MCF 10A (cell line): Measurements from ENCODE around the gene CNOT6L. TPM values are rescaled to one million over a fixed set of nuclear protein-coding genes. Genes with fewer than 3 reads are reported as not detected.
A peak's percentile ranks its signal among the peaks of the same experiment; 100 is the strongest.

Experiments used
- BruUV-seq: library from RNA; stranded (reverse); fragments of 400-500 nt; replicated peaks from 2 replicates; lab custom pipeline; 2021; lab: Mats Ljungman, UMichigan
- CTCF ChIA-PET: fragments of 300-600 bp; sonication (Branson Sonifier 250); formaldehyde crosslinking; extraction: SDS; loops from one replicate; lab custom pipeline; 2021; ENCODE audit warnings: antibody characterized with exemption, inconsistent platforms; lab: Yijun Ruan, JAX
- POLR2A ChIA-PET: fragments of 300-600, 350-650 bp; sonication (Branson Sonifier 250); formaldehyde crosslinking; extraction: SDS; loops from one replicate; lab custom pipeline; 2020; ENCODE audit warnings: antibody characterized with exemption, inconsistent platforms; lab: Yijun Ruan, JAX
- DNase-seq: peaks from one replicate; pipeline ENCODE4 v3.0.0-alpha.2; 2018; ENCODE audit not compliant: unreplicated experiment
- H3K27ac Mint-ChIP-seq: one replicate; pipeline ENCODE4 v1.8.0; 2022; ENCODE audit warnings: mild to moderate bottlenecking, low read depth, mixed read lengths; ENCODE audit not compliant: unreplicated experiment
- H3K27me3 Mint-ChIP-seq: one replicate; pipeline ENCODE4 v1.8.0; 2022; ENCODE audit warnings: mixed read lengths; ENCODE audit not compliant: insufficient read depth, unreplicated experiment
- H3K36me3 Mint-ChIP-seq: one replicate; pipeline ENCODE4 v1.8.0; 2022; ENCODE audit warnings: mild to moderate bottlenecking, moderate library complexity, mixed read lengths; ENCODE audit not compliant: insufficient read depth, unreplicated experiment
- H3K4me1 Mint-ChIP-seq: one replicate; pipeline ENCODE4 v1.8.0; 2022; ENCODE audit warnings: mixed read lengths; ENCODE audit not compliant: insufficient read depth, unreplicated experiment
- H3K4me3 Mint-ChIP-seq: one replicate; pipeline ENCODE4 v1.8.0; 2022; ENCODE audit warnings: mild to moderate bottlenecking, moderate library complexity, mixed read lengths; ENCODE audit not compliant: unreplicated experiment
- H3K9me3 Mint-ChIP-seq: one replicate; pipeline ENCODE4 v1.8.0; 2022; ENCODE audit warnings: mixed read lengths; ENCODE audit not compliant: unreplicated experiment
- CTCF ChIP-seq: fragments of 200-600 bp; IDR thresholded peaks from one replicate; pipeline ENCODE4 v1.8.0; 2022; ENCODE audit warnings: antibody characterized with exemption, mild to moderate bottlenecking; ENCODE audit not compliant: unreplicated experiment
- intact Hi-C: fragments of 100-400 bp; cut with micrococcal nuclease; formaldehyde crosslinking; loops from 2 replicates; pipeline ENCODE4 v1.14.1; 2022
- total RNA-seq: library from RNA; stranded (reverse); gene quantifications from 2 replicates; pipeline ENCODE4 v1.2.3, GENCODE V29; 2022

CNOT6L gene
- total RNA-seq, 1 experiment from 2014 or later = 47.3 TPM

- ChIA-PET POLR2A (interaction anchor here (0.6 to 10.4 kb wide), 28 partner anchors 9 to 703 kb away, joined by 3 to 332 read pairs (median 5); partner anchors contain the start of gene CNOT6L), CTCF (interaction anchor here (0.7 to 6.9 kb wide), 9 partner anchors 9 to 570 kb away, joined by 3 to 37 read pairs (median 5); partner anchors contain the start of gene CNOT6L)
- intact Hi-C loops = loop anchor here (5.0 kb wide), 2 partner anchors 164 to 244 kb away; no protein-coding TSS in a partner anchor
- Mint-ChIP-seq H3K4me3 (peak overlapping the region; percentile 90), H3K36me3 (peaks cover 16% of the 10 kb centered on the region), H3K9me3 (no peaks in the 10 kb centered on the region), H3K27me3 (no peaks in the 10 kb centered on the region), H3K4me1 (peaks cover 16% of the 10 kb centered on the region), H3K27ac (peak overlapping the region; percentile 99)
- no peak for DNase-seq
- no TSS peak for BruUV-seq
- TF ChIP-seq CTCF = no peak
These were observed 42.3 kb upstream of the CNOT6L start for GRCh38 chr4:77861495-77861894.

GRCh38 chr4:77859256-77859655, 40.1 kb upstream of the CNOT6L start:
- POLR2A ChIA-PET = interaction anchor here (0.7 to 10.4 kb wide), 6 partner anchors 20 to 70 kb away, joined by 3 to 332 read pairs (median 4); partner anchors contain the start of gene CNOT6L
- CTCF ChIA-PET = interaction anchor here (0.6 to 6.9 kb wide), 5 partner anchors 38 to 161 kb away, joined by 3 to 37 read pairs (median 4); no protein-coding TSS in a partner anchor
- H3K27ac Mint-ChIP-seq = no peak overlapping the region
- peaks cover under 1% of the 10 kb centered on the region for H3K36me3 Mint-ChIP-seq
- no peak for DNase-seq
- TF ChIP-seq CTCF = no peak
- H3K9me3 Mint-ChIP-seq = no peaks in the 10 kb centered on the region
- H3K4me3 Mint-ChIP-seq = no peak overlapping the region
- H3K4me1 Mint-ChIP-seq = peaks cover 14% of the 10 kb centered on the region
- no TSS peak for BruUV-seq
- intact Hi-C loops = no loop called here
- H3K27me3 Mint-ChIP-seq = no peaks in the 10 kb centered on the region

GRCh38 chr4:77856152-77856551, 37.0 kb upstream of the CNOT6L start:
- ChIA-PET POLR2A (interaction anchor here (1.0 to 10.4 kb wide), 3 partner anchors 10 to 37 kb away, joined by 3 to 332 read pairs (median 5); partner anchors contain the start of gene CNOT6L), CTCF (interaction anchor here (0.7 to 6.9 kb wide), 4 partner anchors 38 to 255 kb away, joined by 3 to 37 read pairs (median 3); no protein-coding TSS in a partner anchor)
- Mint-ChIP-seq H3K36me3 (peaks cover 6% of the 10 kb centered on the region), H3K4me1 (peaks cover 12% of the 10 kb centered on the region), H3K9me3 (no peaks in the 10 kb centered on the region), H3K27ac (no peak overlapping the region), H3K4me3 (no peak overlapping the region), H3K27me3 (no peaks in the 10 kb centered on the region)
- TF ChIP-seq CTCF = no peak
- no TSS peak for BruUV-seq
- intact Hi-C loops = no loop called here
- DNase-seq = no peak

- DNase-seq = peak; percentile 22
These were observed 35.4 kb upstream of the CNOT6L start for GRCh38 chr4:77854431-77855111.

More at GRCh38 chr4:77854431-77855111, 35.4 kb upstream of the CNOT6L start:
- POLR2A ChIA-PET = interaction anchor here (10.4 kb wide), 1 partner anchor 36 kb away, joined by 332 read pairs; the partner anchor contains the start of gene CNOT6L
- peaks cover 6% of the 10 kb centered on the region for H3K36me3 Mint-ChIP-seq
- no peaks in the 10 kb centered on the region for H3K27me3 Mint-ChIP-seq
- TF ChIP-seq CTCF = no peak
- no peak overlapping the region for H3K4me3 Mint-ChIP-seq
- no TSS peak for BruUV-seq
- peaks cover 12% of the 10 kb centered on the region for H3K4me1 Mint-ChIP-seq
- intact Hi-C loops = no loop called here
- H3K9me3 Mint-ChIP-seq = no peaks in the 10 kb centered on the region
- CTCF ChIA-PET = no interaction called here
- H3K27ac Mint-ChIP-seq = peak overlapping the region; percentile 13
